HG03439 (cell line): ENCODE data around the gene C10orf67.
"Not testable (repeated sequence)": the region's sequence is repeated elsewhere in the genome, so short reads cannot be mapped to it uniquely, and the experiment has no call there.

Experiments
- ATAC-seq: cut with Tn5 transposase; IDR thresholded peaks from one replicate; pipeline ENCODE4 v1.9.1; 2021; ENCODE audit warnings: mild to moderate bottlenecking, moderate library complexity; ENCODE audit not compliant: unreplicated experiment

Gene C10orf67

GRCh38 chr10:23362879-23363792 lies 18.5 kb upstream of the C10orf67 start:
- peak; percentile 50 for ATAC-seq

- ATAC-seq = peak; percentile 46
Observed at GRCh38 chr10:23362069-23362830, 17.7 kb upstream of the C10orf67 start.

- ATAC-seq = no peak
Observed at GRCh38 chr10:23361665-23362064, 17.1 kb upstream of the C10orf67 start.

- no peak for ATAC-seq
Observed at GRCh38 chr10:23359692-23360380, 15.2 kb upstream of the C10orf67 start.

- no peak for ATAC-seq
Observed at GRCh38 chr10:23358357-23358756, 13.8 kb upstream of the C10orf67 start.

GRCh38 chr10:23354630-23355279 lies 10.2 kb upstream of the C10orf67 start:
- no peak for ATAC-seq

- no peak for ATAC-seq
Observed at GRCh38 chr10:23351926-23352519, 7.4 kb upstream of the C10orf67 start.

- ATAC-seq = not testable (repeated sequence)
Observed at GRCh38 chr10:23350706-23351105, 6.1 kb upstream of the C10orf67 start.

GRCh38 chr10:23345861-23346260 lies 1.3 kb upstream of the C10orf67 start:
- ATAC-seq = no peak

GRCh38 chr10:23343591-23344240 lies 881 bp downstream of the C10orf67 start:
- ATAC-seq = no peak

- ATAC-seq = no peak
Observed at GRCh38 chr10:23342213-23342884, 2.2 kb downstream of the C10orf67 start.

GRCh38 chr10:23341004-23341403 lies 3.6 kb downstream of the C10orf67 start:
- no peak for ATAC-seq

GRCh38 chr10:23340354-23340753 lies 4.2 kb downstream of the C10orf67 start:
- no peak for ATAC-seq

- no peak for ATAC-seq
Observed at GRCh38 chr10:23338886-23339285, 5.7 kb downstream of the C10orf67 start.

- ATAC-seq = no peak
Observed at GRCh38 chr10:23338155-23338828, 6.3 kb downstream of the C10orf67 start.

GRCh38 chr10:23337616-23338015 lies 7.0 kb downstream of the C10orf67 start:
- ATAC-seq = no peak

- no peak for ATAC-seq
Observed at GRCh38 chr10:23331567-23332301, 12.9 kb downstream of the C10orf67 start.

- ATAC-seq = no peak
Observed at GRCh38 chr10:23330948-23331347, 13.6 kb downstream of the C10orf67 start.
